NCI-H524 treated with DMSO at 0.1 percent for 48 hours (cell line): Measurements from ENCODE around the gene CASZ1.

Experiments used
- DNase-seq: peaks from one replicate; lab custom pipeline; 2025; lab: John Stamatoyannopoulos, UW

The CASZ1 gene, protein sequence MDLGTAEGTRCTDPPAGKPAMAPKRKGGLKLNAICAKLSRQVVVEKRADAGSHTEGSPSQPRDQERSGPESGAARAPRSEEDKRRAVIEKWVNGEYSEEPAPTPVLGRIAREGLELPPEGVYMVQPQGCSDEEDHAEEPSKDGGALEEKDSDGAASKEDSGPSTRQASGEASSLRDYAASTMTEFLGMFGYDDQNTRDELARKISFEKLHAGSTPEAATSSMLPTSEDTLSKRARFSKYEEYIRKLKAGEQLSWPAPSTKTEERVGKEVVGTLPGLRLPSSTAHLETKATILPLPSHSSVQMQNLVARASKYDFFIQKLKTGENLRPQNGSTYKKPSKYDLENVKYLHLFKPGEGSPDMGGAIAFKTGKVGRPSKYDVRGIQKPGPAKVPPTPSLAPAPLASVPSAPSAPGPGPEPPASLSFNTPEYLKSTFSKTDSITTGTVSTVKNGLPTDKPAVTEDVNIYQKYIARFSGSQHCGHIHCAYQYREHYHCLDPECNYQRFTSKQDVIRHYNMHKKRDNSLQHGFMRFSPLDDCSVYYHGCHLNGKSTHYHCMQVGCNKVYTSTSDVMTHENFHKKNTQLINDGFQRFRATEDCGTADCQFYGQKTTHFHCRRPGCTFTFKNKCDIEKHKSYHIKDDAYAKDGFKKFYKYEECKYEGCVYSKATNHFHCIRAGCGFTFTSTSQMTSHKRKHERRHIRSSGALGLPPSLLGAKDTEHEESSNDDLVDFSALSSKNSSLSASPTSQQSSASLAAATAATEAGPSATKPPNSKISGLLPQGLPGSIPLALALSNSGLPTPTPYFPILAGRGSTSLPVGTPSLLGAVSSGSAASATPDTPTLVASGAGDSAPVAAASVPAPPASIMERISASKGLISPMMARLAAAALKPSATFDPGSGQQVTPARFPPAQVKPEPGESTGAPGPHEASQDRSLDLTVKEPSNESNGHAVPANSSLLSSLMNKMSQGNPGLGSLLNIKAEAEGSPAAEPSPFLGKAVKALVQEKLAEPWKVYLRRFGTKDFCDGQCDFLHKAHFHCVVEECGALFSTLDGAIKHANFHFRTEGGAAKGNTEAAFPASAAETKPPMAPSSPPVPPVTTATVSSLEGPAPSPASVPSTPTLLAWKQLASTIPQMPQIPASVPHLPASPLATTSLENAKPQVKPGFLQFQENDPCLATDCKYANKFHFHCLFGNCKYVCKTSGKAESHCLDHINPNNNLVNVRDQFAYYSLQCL (N-terminal part only)

GRCh38 chr1:10796029-10796944 is at the start of gene CASZ1:
CASZ1 (minus strand) TSS chr1:10796646; CDS start chr1:10693889, 102,757 bp downstream.
- peak; percentile 63 for DNase-seq

DNA sequence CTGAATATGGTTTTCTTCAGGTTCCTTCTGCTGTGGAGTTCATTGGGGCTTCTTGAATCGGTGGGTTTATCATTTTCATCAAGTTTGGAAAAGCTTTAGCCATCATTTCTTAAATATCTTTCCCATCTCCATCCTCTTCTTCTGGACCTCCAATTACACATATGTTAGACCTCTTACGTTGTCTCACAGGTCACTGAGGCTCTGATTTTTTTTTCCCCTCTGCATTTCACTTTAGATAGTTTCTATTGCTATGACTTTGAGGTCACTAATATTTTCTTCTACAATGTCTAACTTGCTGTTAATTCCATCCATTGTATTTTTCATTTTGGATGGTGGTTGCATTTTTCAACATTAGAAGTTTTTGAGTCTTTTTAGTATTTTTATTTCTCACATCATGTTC is 47.3 kb upstream of the CASZ1 start:
- no peak for DNase-seq

- peak; percentile 63 for DNase-seq
These were observed 44.7 kb upstream of the CASZ1 start for GRCh38 chr1:10841118-10841517.

DNA sequence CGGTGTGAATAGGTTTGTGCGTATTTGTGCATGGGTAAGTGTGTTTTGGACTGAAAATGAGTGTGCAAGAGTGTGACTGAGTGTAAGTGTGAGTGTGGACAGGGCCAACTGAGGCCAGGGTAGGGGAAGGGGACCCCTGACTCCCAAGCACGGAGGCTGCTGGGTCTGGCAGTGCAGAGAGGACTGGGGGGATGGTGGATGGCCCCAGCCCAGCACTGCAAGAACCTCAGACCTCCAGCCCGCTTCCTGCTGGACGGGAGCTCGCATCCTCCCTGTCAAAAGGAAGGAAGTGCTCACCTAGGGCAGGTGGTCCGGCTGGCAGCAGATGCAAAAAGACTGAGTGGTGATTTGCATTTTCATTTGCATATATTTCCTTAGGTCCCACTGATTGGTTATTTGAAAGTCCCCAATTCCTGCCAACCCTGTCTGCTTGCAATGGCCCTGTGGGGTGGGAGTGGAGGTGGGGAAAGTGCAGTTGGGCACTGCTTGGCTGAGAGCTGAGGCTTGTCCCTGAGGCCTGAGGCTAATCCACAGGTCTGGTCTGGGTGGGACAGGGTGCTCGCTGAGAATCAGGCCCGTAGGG is 42.8 kb upstream of the CASZ1 start:
- DNase-seq: no peak

DNA sequence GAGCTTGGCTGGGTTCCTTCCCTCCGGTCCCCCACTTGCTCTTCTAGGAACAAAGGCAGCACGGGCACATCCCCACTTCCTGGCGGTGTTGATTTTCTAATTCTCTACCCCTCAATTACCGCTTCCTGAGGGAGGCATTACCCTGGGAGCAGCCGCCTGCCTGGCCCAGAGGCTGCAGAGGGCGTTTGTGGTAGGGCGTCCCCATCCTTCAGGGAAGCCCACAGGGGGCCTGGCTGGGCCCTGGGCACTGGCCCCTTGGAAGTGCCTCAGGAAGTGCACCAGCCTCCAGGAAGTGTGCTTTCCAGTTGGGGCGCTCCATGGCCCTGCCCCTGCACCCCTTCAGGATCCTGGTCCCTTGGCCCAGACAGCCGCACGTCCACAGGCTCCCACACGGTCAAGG is 42.1 kb upstream of the CASZ1 start:
- DNase-seq: no peak

DNA sequence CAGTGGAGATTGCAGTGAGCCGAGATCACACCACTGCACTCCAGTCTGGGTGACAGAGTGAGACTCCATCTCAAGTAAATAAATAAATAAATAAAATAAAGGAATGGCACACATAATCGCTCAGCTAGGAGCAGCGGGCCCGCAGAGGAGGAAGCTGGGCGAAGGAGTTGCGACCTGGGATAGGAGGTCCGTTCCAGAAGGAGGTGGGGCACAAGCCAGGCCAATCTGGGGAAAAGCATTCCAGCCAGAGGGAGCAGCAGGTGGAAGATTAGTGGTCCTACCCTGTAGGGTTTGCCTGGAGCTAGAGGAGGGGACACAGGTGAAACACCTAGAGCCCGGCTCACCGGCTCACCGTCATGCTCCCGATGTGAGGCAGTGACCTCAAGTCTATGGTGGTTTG is 40.3 kb upstream of the CASZ1 start:
- no peak for DNase-seq

DNA sequence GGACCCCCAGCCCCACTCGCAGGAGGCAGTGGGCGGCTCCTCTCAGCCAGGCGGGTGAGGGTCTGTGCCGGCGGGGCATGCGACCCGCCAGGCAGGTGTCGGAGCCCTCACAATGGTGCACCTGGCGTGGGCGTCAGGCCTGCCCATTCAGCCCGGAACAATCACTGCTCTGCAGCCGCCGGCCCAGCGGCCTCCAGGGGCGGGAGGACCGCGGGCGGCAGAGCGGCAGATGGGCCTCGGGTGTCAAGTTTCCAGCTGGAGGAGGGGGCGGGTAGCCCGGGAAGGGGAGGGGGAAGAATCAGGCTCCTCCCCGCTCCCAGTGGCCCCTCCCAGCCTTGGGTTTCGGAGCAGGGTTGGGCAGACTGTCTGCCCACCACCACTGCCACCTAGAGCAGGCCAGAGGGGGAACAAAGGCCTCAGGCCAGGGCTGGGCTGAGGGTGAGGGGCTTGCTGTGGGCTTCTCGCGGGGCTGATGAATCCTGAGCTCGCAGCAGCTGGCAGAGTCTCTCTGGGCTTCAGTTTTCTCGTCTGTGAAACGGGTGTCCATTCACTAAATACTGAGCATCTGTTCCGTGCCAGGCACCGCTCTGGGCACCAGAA is 39.5 kb upstream of the CASZ1 start:
- peak; percentile 51 for DNase-seq

DNA sequence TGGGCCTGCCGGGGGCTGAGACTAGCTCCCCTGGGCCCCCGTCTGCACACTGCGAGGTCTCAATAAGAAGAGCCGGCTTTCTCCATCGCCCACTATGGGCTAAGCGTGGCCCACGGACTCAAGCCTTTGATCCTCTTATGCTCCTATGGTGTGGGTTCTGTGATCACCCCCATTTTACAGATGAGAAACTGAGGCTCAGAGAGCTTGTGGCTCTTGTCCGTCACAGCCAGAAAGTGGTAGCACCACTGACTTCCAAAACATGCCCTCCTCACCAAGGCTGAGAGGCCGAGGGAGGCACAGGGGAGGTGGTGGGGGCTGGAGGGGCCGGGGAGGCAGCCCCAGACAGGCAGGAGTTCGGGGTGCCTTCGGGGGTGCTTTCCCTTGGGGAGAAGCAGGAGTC is 39.0 kb upstream of the CASZ1 start:
- DNase-seq: no peak

GRCh38 chr1:10834770-10835412 is 38.4 kb upstream of the CASZ1 start:
- no peak for DNase-seq

- DNase-seq: no peak
These were observed 37.4 kb upstream of the CASZ1 start for GRCh38 chr1:10833630-10834557.

- DNase-seq: no peak
These were observed 36.3 kb upstream of the CASZ1 start for GRCh38 chr1:10832703-10833102.

- DNase-seq: no peak
These were observed 34.7 kb upstream of the CASZ1 start for GRCh38 chr1:10830961-10831668.

GRCh38 chr1:10829965-10830515 is 33.6 kb upstream of the CASZ1 start:
- DNase-seq: no peak

DNA sequence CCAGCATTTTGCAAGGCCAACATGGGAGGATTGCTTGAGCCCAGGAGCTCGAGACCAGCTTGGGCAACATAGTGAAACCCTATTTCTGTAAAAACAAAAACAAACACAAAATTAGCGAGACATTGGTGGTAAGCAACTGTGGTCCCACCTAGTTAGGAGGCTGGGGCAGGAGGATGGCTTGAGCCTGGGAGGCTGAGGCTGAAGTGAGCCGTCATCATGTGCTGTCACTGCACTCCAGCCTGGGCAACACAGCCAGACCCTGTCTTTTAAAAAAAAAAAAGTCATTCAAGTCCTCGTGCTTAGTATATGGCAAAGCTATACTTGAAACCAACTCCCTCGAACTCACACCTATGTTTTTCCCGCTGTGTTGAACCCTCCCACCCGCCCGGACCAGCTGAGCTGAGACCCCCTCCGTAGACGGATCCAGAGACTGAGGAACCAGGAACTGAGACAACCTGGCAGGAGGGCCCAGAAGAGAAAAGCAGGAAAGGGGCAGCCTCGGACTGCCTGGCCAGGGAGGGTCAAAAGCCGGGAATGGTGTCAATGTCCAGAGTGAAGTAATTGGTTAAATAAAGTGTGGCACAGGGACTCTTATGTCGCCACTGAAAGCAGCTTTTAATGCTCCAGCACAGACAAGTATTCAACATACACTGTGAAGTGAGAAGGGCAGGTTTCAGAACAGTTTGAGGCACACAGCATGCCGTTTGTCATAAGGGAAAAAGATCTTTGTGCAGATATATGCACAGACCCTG is 32.8 kb upstream of the CASZ1 start:
- no peak for DNase-seq

DNA sequence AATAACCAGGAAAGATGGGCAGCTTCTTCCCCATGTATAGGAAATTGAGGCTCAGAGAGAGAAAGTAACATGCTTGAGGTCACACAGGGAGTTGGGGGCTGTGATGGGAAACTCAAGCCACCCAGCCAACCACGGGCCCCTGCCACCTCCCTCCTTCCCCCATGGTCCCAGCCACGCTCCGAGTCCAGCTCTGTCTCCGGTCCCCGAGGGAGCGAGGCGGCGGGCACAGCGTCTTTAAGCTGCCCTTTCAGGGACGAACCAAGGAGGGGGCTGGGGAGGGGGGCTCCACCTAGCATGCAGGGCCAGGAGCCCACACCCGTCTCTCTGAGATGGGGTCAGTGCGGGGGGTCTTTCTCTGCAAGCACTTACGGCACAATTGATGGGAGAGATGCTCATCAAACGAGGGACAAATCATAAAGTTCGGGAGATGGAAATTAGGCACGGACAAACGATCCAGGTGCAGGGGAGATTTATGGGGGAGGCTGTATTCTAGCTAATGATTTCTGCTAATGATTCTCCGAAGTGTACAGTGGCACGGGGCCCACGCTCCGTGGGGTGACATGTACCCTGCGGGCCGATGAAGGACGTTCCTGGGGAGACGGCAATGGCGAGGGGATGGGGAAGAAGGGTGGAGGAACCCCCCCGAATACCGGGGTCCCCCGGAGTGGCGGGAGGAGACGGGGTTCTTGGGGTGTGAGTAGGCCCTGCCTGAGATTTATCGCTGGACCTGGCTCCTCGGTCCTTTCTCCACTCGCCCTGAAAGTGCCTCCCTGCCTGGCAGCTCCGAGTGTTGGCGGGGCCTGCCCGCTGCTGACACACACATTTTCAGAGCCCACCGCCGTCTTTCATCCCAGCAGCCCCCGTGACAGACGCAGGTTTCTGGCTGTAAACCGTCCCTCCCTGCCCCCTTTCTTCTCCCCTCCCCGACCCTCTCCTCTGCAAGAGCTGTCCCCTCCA is 31.2 kb upstream of the CASZ1 start:
- no peak for DNase-seq

GRCh38 chr1:10825592-10825991 is 29.1 kb upstream of the CASZ1 start:
- DNase-seq: no peak
